Left renal cortex interstitium (tissue), 4 donors: ENCODE results near the gene FAM32A. TPM values are rescaled to one million over a fixed set of nuclear protein-coding genes. Genes with fewer than 3 reads are reported as not detected.
"Not testable (repeated sequence)": the region's sequence is repeated elsewhere in the genome, so short reads cannot be mapped to it uniquely, and the experiment has no call there.

ENCODE experiments used
- DNase-seq, 4 donors: peaks; one replicate each; pipeline ENCODE4 v3.0.0-alpha.2; 2013; ENCODE audit warnings: low read depth in 4 of 4, low spot score in 2 of 4, missing footprints in 1 of 4
- polyA plus RNA-seq, 4 donors: library from polyadenylated mRNA; unstranded; fragments of 120-200 nt; gene quantifications; one replicate each; pipeline ENCODE4 v1.2.1, GENCODE V29; 2013; ENCODE audit not compliant: insufficient read length in 4 of 4

FAM32A gene
- polyA plus RNA-seq, 4 donors = 102 to 129 (median 124) TPM

DNA sequence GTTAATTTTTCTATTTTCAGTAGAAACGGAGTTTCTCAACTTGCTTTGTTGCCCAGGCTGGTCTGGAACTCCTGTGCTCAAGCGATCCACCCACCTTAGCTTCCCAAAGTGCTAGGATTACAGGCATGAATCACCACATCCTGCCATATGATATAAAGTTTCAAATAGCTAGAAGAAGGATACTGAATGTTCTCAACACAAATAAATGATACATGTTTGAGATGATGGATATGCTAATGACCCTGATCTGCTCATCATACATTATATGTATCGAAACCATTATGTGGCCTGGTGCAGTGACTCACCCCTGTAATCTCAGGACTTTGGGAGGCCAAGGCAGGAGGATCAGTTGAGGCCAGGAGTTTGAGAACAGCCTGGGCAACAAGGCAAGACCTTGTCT is 23.4 kb upstream of the FAM32A start:
- DNase-seq = no peak

GRCh38 chr19:16164222-16164890 is 20.9 kb upstream of the FAM32A start:
- DNase-seq = no peak

DNA sequence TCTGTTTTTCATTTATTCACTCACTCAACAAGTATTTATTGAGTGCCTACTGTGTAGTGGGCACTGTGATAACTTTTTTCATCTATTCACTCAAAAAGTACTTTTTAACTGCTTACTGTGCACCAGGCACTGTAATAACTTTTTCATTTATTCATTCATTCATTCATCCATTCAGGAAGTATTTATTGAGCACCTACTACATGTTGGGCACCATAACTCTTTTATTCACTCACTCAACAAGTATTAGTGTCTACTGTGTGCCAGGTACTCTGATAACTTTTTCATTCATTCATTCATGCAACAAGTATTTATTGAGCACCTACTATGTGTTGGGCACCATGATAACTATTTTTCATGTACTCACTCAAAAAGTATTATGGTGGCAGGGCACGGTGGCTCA is 18.8 kb upstream of the FAM32A start:
- no peak for DNase-seq

GRCh38 chr19:16167055-16167454 is 18.2 kb upstream of the FAM32A start:
- no peak for DNase-seq

GRCh38 chr19:16168465-16169081 is 16.6 kb upstream of the FAM32A start:
- DNase-seq = no peak

GRCh38 chr19:16170134-16170533 is 15.1 kb upstream of the FAM32A start:
- no peak for DNase-seq

DNA sequence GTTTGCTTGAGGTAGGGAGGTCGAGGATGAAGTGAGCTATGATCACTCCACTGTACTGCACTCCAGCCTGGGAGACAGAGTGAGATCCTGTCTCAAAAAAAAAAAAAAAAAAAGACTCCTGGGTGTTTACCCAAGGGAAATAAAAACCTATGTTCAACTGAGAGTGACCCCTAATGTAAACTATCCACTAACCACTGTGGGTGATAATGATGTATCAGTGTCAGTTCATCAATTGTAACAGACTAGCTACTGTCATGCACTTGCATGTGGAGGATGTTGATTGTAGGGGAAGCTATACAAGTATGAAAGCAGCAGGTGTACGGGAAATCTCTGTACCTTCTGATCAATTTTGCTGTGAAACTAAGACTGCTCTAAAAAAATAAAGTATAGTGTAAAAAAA is 9.3 kb upstream of the FAM32A start:
- DNase-seq = no peak

DNA sequence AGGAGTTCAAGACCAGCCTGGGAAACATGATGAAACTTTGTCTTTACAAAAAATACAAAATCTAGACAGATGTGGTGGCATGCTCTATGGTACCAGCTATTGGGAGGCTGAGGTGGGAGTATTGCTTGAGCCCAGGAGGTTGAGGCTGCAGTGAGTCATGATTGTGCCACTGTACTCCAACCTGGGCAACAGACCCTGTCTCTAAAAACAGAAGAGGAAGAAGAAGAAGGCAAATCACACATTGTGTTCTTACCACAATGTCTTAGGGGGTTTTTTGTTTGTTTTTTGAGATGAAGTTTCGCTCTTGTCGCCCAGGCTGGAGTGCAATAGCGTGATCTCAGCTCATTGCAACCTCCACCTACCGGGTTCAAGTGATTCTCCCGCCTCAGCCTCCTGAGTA is 6.3 kb upstream of the FAM32A start:
- DNase-seq = not testable (repeated sequence)

GRCh38 chr19:16180611-16181010 is 4.6 kb upstream of the FAM32A start:
- DNase-seq = no peak

DNA sequence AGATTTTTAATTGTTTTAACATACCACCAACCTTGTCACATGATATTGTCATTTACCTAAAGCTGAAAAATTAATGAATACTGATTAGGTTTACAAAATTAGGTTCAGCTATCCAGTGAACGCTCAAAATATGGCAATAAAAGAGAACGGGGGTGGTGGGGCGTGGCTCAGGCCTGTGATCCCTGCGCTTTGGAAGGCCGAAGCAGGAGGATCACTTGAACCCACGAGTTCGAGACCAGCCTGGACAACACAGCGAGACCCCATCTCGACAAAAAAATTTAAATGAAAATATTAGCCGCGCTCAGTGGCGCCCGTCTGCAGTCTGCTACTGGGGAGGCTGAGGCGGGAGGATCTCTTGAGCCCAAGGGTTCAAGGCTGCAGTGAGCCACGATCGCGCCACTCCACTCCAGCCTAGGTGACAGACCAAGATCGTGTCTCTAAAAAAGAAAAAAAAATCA is 516 bp upstream of the FAM32A start:
- DNase-seq = no peak

DNA sequence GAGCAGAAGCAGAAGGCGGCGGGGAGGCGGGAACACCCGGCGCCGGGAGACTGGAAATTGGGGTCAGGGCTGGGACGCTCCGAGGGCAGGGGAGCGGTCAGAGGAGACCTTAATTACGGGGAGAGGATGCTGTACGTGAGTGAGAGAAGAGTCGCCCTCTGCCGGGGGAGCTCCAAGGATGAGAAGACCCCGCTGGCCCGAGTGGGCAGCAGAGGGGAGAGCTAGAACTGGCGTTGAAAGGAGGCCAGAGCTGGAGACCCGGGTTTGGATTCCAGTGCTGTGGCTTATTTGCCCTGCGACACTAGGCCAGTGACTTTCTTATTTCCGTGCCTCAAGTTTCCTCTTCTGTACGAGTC is 536 bp downstream of the FAM32A start:
- peak in 2 of 4 donors; percentile 20 to 25 for DNase-seq

DNA sequence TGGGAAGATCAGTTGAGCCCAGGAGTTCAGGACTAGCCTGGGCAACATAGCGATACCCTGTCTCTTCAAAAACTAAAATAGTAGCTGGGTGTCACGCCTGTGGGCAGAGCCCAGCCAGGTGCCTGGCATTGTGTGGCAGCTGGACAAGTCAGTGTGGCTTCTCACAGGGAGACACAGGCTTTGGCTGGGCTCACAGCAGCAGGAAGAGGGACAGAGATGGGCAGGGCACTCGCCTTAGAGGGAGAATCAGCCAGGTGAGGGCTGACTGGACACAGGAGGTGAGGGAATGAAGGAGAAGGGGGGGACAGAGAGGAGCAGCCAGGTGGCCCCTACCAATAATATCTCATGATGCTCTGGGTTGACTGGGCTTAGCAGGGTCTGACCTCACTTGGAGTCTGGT is 3.3 kb downstream of the FAM32A start:
- no peak for DNase-seq

GRCh38 chr19:16190198-16190597 is 5.0 kb downstream of the FAM32A start:
- no peak for DNase-seq

DNA sequence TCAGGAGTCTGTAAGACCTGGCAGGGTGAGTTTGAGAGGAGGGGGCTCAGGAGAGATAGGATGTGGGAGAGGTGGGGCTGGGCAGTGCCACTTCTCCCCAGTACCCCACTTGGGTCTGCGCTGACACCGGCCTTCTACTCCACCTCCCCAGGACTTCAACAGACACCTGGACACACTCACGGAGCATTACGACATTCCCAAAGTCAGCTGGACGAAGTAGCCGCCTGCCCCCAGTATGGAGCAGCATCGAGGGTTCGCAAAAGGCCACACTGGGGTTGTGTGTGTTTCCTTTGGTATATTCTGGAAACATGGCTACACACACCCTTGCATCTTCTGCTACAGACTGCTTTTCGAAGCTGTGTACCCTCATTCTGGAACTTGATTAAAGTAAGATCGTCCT is 5.5 kb downstream of the FAM32A start:
- DNase-seq = no peak

GRCh38 chr19:16191216-16191908 is 6.2 kb downstream of the FAM32A start:
- no peak for DNase-seq

DNA sequence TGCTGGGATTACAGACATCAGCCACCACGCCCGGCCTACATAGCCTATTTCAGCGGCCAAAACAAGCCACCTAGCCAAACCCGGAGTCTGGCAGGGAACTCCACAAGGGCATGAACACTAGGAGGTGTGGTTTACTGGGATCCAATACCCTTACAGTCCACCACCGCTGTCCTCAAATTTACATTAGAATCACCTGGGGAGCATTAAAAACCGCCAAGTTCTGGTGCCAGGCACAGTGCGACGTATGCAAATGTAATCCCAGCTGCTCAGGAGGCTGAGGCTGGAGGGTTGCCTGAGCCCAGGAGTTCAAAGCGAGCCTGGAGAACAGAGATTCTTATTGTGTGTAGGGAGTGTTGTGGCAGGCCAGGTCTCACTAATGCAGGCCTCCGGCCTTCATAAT is 8.3 kb downstream of the FAM32A start:
- DNase-seq = no peak

DNA sequence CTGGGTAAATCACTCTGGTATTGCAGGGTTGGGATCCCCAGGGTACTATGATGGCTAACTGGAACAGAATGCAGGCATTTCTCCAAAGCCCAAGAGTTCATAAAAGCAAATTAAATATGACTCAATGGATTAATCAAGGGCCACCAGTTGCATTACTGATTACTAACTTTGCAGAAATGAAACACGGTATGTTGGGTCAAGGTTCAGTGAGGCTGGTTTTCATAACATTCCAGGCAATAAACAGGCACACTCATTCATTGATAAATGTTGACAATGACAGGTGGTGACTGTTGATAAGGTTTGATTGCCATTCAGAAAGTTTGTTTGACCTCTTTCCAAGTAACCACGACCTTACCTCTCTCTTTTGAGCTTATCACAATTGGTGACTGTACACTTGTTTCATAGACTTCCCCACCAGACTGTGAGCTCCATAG is 12.0 kb downstream of the FAM32A start:
- DNase-seq = no peak

- peak; percentile 85 to 95 (median 90) for DNase-seq
Observed at GRCh38 chr19:16197622-16198369, 12.6 kb downstream of the FAM32A start, which contains the start of gene AP1M1. Gene AP1M1 (plus strand): TSS chr19:16197911. CDS start chr19:16198027, 116 bp downstream.

DNA sequence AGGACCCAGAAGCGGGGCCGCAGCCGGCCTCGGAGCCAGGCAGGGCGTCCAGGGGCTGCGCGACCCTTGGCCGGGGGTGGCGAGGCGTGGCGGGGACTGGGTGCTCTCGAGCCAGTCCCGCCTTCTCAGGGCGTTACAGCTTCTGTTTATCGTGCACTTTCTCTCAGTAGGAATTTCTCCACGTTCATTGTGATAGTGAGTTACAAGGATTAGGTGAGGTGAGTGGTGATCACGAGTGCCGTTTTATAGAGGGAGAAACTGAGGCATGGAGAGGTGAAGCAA is 13.1 kb downstream of the FAM32A start:
- no peak for DNase-seq

GRCh38 chr19:16199275-16199932 is 14.2 kb downstream of the FAM32A start:
- no peak for DNase-seq
